HepG2 (cell line): ENCODE results near the gene HEPN1. TPM values are rescaled to one million over a fixed set of nuclear protein-coding genes. Genes with fewer than 3 reads are reported as not detected.

Source experiments
- ATAC-seq: fragments of 200-7000 bp; cut with Tn5 transposase; 3 replicates; pipeline ENCODE4 v1.9.1; 2020; ENCODE audit warnings: mild to moderate bottlenecking, moderate library complexity
- BruUV-seq: library from RNA; stranded (reverse); fragments of 400-500 nt; replicated peaks from 2 replicates; lab custom pipeline; 2021; lab: Mats Ljungman, UMichigan
- CTCF ChIA-PET: fragments of 300-600 bp; formaldehyde crosslinking; extraction: SDS; loops from one replicate; lab custom pipeline; 2021; ENCODE audit warnings: low total read pairs, inconsistent platforms, low intra/inter-chr PET ratio; lab: Yijun Ruan, JAX
- POLR2A ChIA-PET: fragments of 350-600 bp; sonication (Branson Sonifier 250); formaldehyde crosslinking; loops from one replicate; lab custom pipeline; 2020; ENCODE audit warnings: antibody characterized with exemption, inconsistent platforms; lab: Yijun Ruan, JAX
- DNase-seq: peaks from one replicate; pipeline ENCODE4 v3.0.0-alpha.2; 2015; ENCODE audit warnings: low spot score
- FAIRE-seq: peaks from 3 replicates; lab custom pipeline; 2011; peaks lifted over from hg19 to GRCh38; lab: Jason Lieb, UNC
- H2AFZ ChIP-seq: one replicate; pipeline ENCODE4 v1.6.1; 2011; ENCODE audit warnings: low read length, inconsistent platforms
- H3K27ac ChIP-seq: fragments of 300-600 bp; 3 replicates; pipeline ENCODE4 v1.8.0; 2011; ENCODE audit warnings: mixed run types, mild to moderate bottlenecking, mixed read lengths, low read length, inconsistent platforms; ENCODE audit not compliant: insufficient read depth; ENCODE audit errors: extremely low read length
- H3K27me3 ChIP-seq, 2 experiments: fragments of 200-600 bp in 1 of 2; 2 replicates in 1 of 2; 3 replicates in 1 of 2; pipeline versions ENCODE4 v1.6.0 to v1.8.0; 2011; ENCODE audit warnings: low read length in 2 of 2, mild to moderate bottlenecking in 2 of 2, moderate library complexity in 2 of 2, inconsistent platforms in 1 of 2; ENCODE audit not compliant: insufficient read depth in 2 of 2, control insufficient read depth in 1 of 2
- H3K36me3 ChIP-seq, 2 experiments: fragments of 200-600 bp in 1 of 2; replicated peaks in 1 of 2; 2 replicates in 1 of 2; 3 replicates in 1 of 2; pipeline versions ENCODE4 v1.5.1 to v1.8.0; 2011; ENCODE audit warnings: low read length in 2 of 2, inconsistent platforms in 1 of 2; ENCODE audit not compliant: insufficient read depth in 2 of 2, control insufficient read depth in 1 of 2
- H3K4me1 ChIP-seq: 2 replicates; pipeline ENCODE4 v1.5.1; 2012; ENCODE audit warnings: low read length, inconsistent platforms; ENCODE audit not compliant: insufficient read depth
- H3K4me2 ChIP-seq: 2 replicates; pipeline ENCODE4 v1.6.0; 2011; ENCODE audit warnings: low read depth, low read length, inconsistent platforms
- H3K4me3 ChIP-seq, 3 experiments: fragments of 200-600 bp in 1 of 3; sonication (generic), shearing (Covaris generic) in 1 of 3; replicated peaks in 1 of 3; 2 replicates each; pipeline ENCODE4 v1.5.1; 2011 to 2016; ENCODE audit warnings: low read length in 3 of 3, inconsistent platforms in 2 of 3, low read depth in 2 of 3, mild to moderate bottlenecking in 2 of 3, control low read depth in 1 of 3, mixed read lengths in 1 of 3; ENCODE audit not compliant: insufficient read depth in 1 of 3
- H3K79me2 ChIP-seq: one replicate; pipeline ENCODE4 v1.6.1; 2011; ENCODE audit warnings: low read length, inconsistent platforms; ENCODE audit not compliant: insufficient read depth
- H3K9ac ChIP-seq: 2 replicates; pipeline ENCODE4 v1.6.0; 2011; ENCODE audit warnings: mild to moderate bottlenecking, low read depth, low read length, inconsistent platforms; ENCODE audit not compliant: insufficient read depth
- H3K9me3 ChIP-seq: 2 replicates; pipeline ENCODE4 v1.5.1; 2012; ENCODE audit warnings: mild to moderate bottlenecking, low read length
- H4K20me1 ChIP-seq: 2 replicates; pipeline ENCODE4 v1.6.0; 2011; ENCODE audit warnings: inconsistent platforms, mild to moderate bottlenecking, low read length, moderate library complexity; ENCODE audit not compliant: insufficient read depth
- AKAP8 ChIP-seq: sonication (generic); formaldehyde crosslinking; IDR thresholded peaks from 2 replicates; pipeline ENCODE4 v1.5.1; 2020; ENCODE audit warnings: mild to moderate bottlenecking, missing genetic modification reagents
- CHCHD3 ChIP-seq: sonication (generic); formaldehyde crosslinking; IDR thresholded peaks from 2 replicates; pipeline ENCODE4 v1.8.0; 2022; ENCODE audit warnings: mild to moderate bottlenecking, missing genetic modification reagents, moderate library complexity
- DZIP1 ChIP-seq: sonication (generic); formaldehyde crosslinking; IDR thresholded peaks from 2 replicates; pipeline ENCODE4 v1.5.0; 2020; ENCODE audit warnings: mild to moderate bottlenecking, missing genetic modification reagents
- MIER2 ChIP-seq: IDR thresholded peaks from 2 replicates; pipeline ENCODE4 v1.6.1; 2016; ENCODE audit warnings: missing biosample characterization, missing genetic modification reagents
- MTA3 ChIP-seq: sonication (generic); formaldehyde crosslinking; IDR thresholded peaks from 2 replicates; pipeline ENCODE4 v1.4.0; 2020; ENCODE audit warnings: missing genetic modification reagents
- MXD4 ChIP-seq: IDR thresholded peaks from 2 replicates; pipeline ENCODE4 v1.6.1; 2016; ENCODE audit warnings: mild to moderate bottlenecking, missing biosample characterization, missing genetic modification reagents
- NRL ChIP-seq: sonication (generic); formaldehyde crosslinking; IDR thresholded peaks from 2 replicates; pipeline ENCODE4 v1.5.0; 2020; ENCODE audit warnings: missing genetic modification reagents, mild to moderate bottlenecking, moderate library complexity, borderline replicate concordance
- RAD21 ChIP-seq: fragments of 450-650 bp; formaldehyde crosslinking; IDR thresholded peaks from 2 replicates; pipeline ENCODE4 v1.5.0; 2020; ENCODE audit warnings: mild to moderate bottlenecking
- STAG1 ChIP-seq: sonication (generic); formaldehyde crosslinking; IDR thresholded peaks from 2 replicates; pipeline ENCODE4 v1.4.0; 2020; ENCODE audit warnings: missing genetic modification reagents
- ZBTB3 ChIP-seq: sonication (generic); formaldehyde crosslinking; IDR thresholded peaks from 2 replicates; pipeline ENCODE4 v1.4.0; 2020; ENCODE audit warnings: low read depth, mild to moderate bottlenecking, moderate library complexity, missing genetic modification reagents, borderline replicate concordance
- ZNF441 ChIP-seq: sonication (generic); formaldehyde crosslinking; IDR thresholded peaks from 2 replicates; pipeline ENCODE4 v1.7.0; 2021; ENCODE audit warnings: missing genetic modification reagents, borderline replicate concordance
- ZNF703 ChIP-seq: sonication (generic); formaldehyde crosslinking; IDR thresholded peaks from 2 replicates; pipeline ENCODE4 v1.5.1; 2020; ENCODE audit warnings: missing genetic modification reagents, mild to moderate bottlenecking, moderate library complexity, borderline replicate concordance
- ZNF777 ChIP-seq: sonication (generic); formaldehyde crosslinking; IDR thresholded peaks from 2 replicates; pipeline ENCODE4 v1.4.0; 2020; ENCODE audit warnings: missing genetic modification reagents
- ZSCAN21 ChIP-seq: sonication (generic); formaldehyde crosslinking; IDR thresholded peaks from 2 replicates; pipeline ENCODE4 v1.8.0; 2022; ENCODE audit warnings: mild to moderate bottlenecking, missing genetic modification reagents, moderate library complexity, borderline replicate concordance
- whole genome bisulfite sequencing: methylation state at CpG from one replicate; pipeline ENCODE4 v1.1.6; 2017; ENCODE audit warnings: low lambda C conversion rate; 5-methylcytosine and 5-hydroxymethylcytosine counted together
- in situ Hi-C: cut with HindIII; loops from 2 replicates; pipeline ENCODE4 v1.10.0; 2017; ENCODE audit warnings: low pct_unique_long_range_greater_than_20kb; ENCODE audit not compliant: extremely low pct_ligation_motif_present
- intact Hi-C: fragments of 100-400 bp; cut with micrococcal nuclease; formaldehyde crosslinking; loops from one replicate; pipeline ENCODE4 v1.10.0; 2022; ENCODE audit not compliant: unreplicated experiment
- polyA plus RNA-seq, 8 experiments: library from polyadenylated mRNA; depleted of rRNA in 3 of 8; stranded (reverse) in 7 of 8; unstranded in 1 of 8; fragments of >200 nt; fragmentation: Illumina TruSeq in 4 of 8; extraction: Trizol in 4 of 8; gene quantifications; 2 replicates each; pipeline versions ENCODE4 v1.2.1 to v1.2.3, GENCODE V29; 2011 to 2016; ENCODE audit warnings: low read depth in 4 of 8, missing spikeins in 1 of 8, mixed read lengths in 1 of 8; ENCODE audit not compliant: insufficient read depth in 1 of 8
- total RNA-seq, 5 experiments: library from RNA; depleted of rRNA; stranded (reverse); fragments of >200 nt; fragmentation: Illumina TruSeq; extraction: Trizol; gene quantifications; 2 replicates each; pipeline ENCODE4 v1.2.3, GENCODE V29; 2016; ENCODE audit warnings: low read depth in 1 of 5
- TF ChIP-seq, protein P1 (sequence below): IDR thresholded peaks from 2 replicates; pipeline ENCODE4 v1.6.1; 2016; ENCODE audit warnings: missing compliant biosample characterization, missing genetic modification reagents, borderline replicate concordance
- TF ChIP-seq, protein P2 (sequence below): sonication (generic); formaldehyde crosslinking; IDR thresholded peaks from 2 replicates; pipeline ENCODE4 v1.4.0; 2020; ENCODE audit warnings: missing genetic modification reagents, borderline replicate concordance
- TF ChIP-seq, protein P3 (sequence below): sonication (generic); formaldehyde crosslinking; IDR thresholded peaks from 2 replicates; pipeline ENCODE4 v1.4.0; 2020; ENCODE audit warnings: mild to moderate bottlenecking, low read depth, missing genetic modification reagents

HEPN1 gene
- total and polyA plus RNA-seq, 2 of the 13 experiments (the other 11 are each of a cell fraction or from before 2014, with no cell fraction given): not detected

DNA sequence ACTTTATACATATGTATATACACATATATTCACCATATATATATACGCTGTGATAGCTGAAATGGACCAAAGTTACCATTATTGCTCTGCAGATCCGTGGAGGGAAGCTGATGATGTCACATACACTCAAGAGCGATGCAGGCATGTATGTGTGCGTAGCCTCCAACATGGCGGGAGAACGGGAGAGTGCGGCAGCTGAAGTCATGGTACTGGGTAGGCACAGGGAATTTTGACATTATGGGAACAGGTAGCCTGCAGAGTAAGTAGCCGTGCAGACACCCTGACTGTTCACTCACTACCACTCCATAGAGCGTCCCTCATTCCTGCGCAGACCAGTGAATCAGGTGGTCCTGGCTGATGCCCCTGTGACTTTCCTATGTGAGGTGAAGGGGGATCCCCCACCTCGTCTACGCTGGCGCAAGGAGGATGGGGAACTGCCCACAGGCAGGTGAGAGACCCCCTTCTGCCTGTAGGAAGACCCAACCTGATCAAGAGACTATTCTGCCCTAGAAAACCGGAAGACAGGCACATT lies 49.1 kb upstream of the HEPN1 start:
- ChIA-PET CTCF (no interaction called here), POLR2A (no interaction called here)
- no peak for FAIRE-seq
- no peak for DNase-seq
- Histone ChIP-seq H3K9me3 (no peaks in the 10 kb centered on the region), H3K27ac (no peak overlapping the region), H3K4me3 (no peak overlapping the region), H4K20me1 (no peaks in the 10 kb centered on the region), H3K9ac (no peak overlapping the region), H2AFZ (no peak overlapping the region), H3K27me3 (peaks cover 14 to 76% of the 10 kb centered on the region in 2 experiments; a peak in 4 of 5 replicates), H3K36me3 (no peaks in the 10 kb centered on the region), H3K79me2 (no peaks in the 10 kb centered on the region), H3K4me2 (no peak overlapping the region), H3K4me1 (peaks cover 24% of the 10 kb centered on the region)
- BruUV-seq: no TSS peak
- WGBS: 63% methylated on average over 7 of the region's 14 CpGs
- intact Hi-C loops (no loop called here), in situ Hi-C loops (loop anchor here (10.0 kb wide), 3 partner anchors 195 to 465 kb away; partner anchors contain the start of genes SIAE and SPA17)
- ATAC-seq: no peak
- no peak for TF ChIP-seq STAG1 (CRISPR knock-in tag)
- no peak for TF ChIP-seq CHCHD3 (CRISPR knock-in tag)
- no peak for TF ChIP-seq AKAP8 (CRISPR knock-in tag)
- TF ChIP-seq MTA3 (CRISPR knock-in tag): no peak
- no peak for TF ChIP-seq ZNF703 (CRISPR knock-in tag)
- no peak for TF ChIP-seq ZNF777 (CRISPR knock-in tag)
- no peak for TF ChIP-seq ZNF441 (CRISPR knock-in tag)
- TF ChIP-seq NRL (CRISPR knock-in tag): no peak
- TF ChIP-seq DZIP1 (CRISPR knock-in tag): no peak
- no peak for TF ChIP-seq MIER2 (CRISPR knock-in tag)
- TF ChIP-seq, protein P1, sequence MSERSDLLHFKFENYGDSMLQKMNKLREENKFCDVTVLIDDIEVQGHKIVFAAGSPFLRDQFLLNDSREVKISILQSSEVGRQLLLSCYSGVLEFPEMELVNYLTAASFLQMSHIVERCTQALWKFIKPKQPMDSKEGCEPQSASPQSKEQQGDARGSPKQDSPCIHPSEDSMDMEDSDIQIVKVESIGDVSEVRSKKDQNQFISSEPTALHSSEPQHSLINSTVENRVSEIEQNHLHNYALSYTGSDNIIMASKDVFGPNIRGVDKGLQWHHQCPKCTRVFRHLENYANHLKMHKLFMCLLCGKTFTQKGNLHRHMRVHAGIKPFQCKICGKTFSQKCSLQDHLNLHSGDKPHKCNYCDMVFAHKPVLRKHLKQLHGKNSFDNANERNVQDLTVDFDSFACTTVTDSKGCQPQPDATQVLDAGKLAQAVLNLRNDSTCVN (CRISPR knock-in tag): no peak
- TF ChIP-seq RAD21 (CRISPR knock-in tag): no peak
- no peak for TF ChIP-seq ZBTB3 (CRISPR knock-in tag)
- TF ChIP-seq ZSCAN21 (CRISPR knock-in tag): no peak
- TF ChIP-seq, protein P2, sequence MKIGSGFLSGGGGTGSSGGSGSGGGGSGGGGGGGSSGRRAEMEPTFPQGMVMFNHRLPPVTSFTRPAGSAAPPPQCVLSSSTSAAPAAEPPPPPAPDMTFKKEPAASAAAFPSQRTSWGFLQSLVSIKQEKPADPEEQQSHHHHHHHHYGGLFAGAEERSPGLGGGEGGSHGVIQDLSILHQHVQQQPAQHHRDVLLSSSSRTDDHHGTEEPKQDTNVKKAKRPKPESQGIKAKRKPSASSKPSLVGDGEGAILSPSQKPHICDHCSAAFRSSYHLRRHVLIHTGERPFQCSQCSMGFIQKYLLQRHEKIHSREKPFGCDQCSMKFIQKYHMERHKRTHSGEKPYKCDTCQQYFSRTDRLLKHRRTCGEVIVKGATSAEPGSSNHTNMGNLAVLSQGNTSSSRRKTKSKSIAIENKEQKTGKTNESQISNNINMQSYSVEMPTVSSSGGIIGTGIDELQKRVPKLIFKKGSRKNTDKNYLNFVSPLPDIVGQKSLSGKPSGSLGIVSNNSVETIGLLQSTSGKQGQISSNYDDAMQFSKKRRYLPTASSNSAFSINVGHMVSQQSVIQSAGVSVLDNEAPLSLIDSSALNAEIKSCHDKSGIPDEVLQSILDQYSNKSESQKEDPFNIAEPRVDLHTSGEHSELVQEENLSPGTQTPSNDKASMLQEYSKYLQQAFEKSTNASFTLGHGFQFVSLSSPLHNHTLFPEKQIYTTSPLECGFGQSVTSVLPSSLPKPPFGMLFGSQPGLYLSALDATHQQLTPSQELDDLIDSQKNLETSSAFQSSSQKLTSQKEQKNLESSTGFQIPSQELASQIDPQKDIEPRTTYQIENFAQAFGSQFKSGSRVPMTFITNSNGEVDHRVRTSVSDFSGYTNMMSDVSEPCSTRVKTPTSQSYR: no peak
- TF ChIP-seq, protein P3, sequence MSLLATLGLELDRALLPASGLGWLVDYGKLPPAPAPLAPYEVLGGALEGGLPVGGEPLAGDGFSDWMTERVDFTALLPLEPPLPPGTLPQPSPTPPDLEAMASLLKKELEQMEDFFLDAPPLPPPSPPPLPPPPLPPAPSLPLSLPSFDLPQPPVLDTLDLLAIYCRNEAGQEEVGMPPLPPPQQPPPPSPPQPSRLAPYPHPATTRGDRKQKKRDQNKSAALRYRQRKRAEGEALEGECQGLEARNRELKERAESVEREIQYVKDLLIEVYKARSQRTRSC (CRISPR knock-in tag): no peak
- TF ChIP-seq MXD4 (CRISPR knock-in tag): no peak
